MM.1S (cell line): ENCODE measurements around the gene ATP13A4.

Experiments
- DNase-seq: peaks from one replicate; pipeline ENCODE4 v3.0.0-alpha.2; 2015
- H2AFZ ChIP-seq: fragments of 300-600 bp; sonication (generic); 2 replicates; pipeline ENCODE4 v1.6.0; 2016; ENCODE audit warnings: antibody characterized with exemption, low read length
- H3F3A ChIP-seq: fragments of 300-600 bp; sonication (generic); 2 replicates; pipeline ENCODE4 v1.6.1; 2016; ENCODE audit warnings: mild to moderate bottlenecking, antibody characterized with exemption, low read length, moderate library complexity, mixed read lengths; ENCODE audit not compliant: insufficient read depth
- H3K27ac ChIP-seq: fragments of 300-600 bp; sonication (generic); 2 replicates; pipeline ENCODE4 v1.5.1; 2016; ENCODE audit warnings: mild to moderate bottlenecking, low read length
- H3K27me3 ChIP-seq: fragments of 300-600 bp; sonication (generic); replicated peaks from 2 replicates; pipeline ENCODE4 v1.6.0; 2016; ENCODE audit warnings: low read length; ENCODE audit not compliant: insufficient read depth
- H3K36me3 ChIP-seq: fragments of 300-600 bp; sonication (generic); replicated peaks from 2 replicates; pipeline ENCODE4 v1.6.1; 2016; ENCODE audit warnings: mild to moderate bottlenecking, low read length, mixed read lengths; ENCODE audit not compliant: insufficient read depth
- H3K4me1 ChIP-seq: fragments of 300-600 bp; sonication (generic); 2 replicates; pipeline ENCODE4 v1.6.1; 2016; ENCODE audit warnings: low read length, mixed read lengths
- H3K4me2 ChIP-seq: fragments of 300-600 bp; sonication (generic); 2 replicates; pipeline ENCODE4 v1.6.0; 2016; ENCODE audit warnings: low read depth, low read length
- H3K4me3 ChIP-seq: fragments of 300-600 bp; sonication (generic); 2 replicates; pipeline ENCODE4 v1.5.1; 2016; ENCODE audit warnings: low read length, mixed read lengths
- H3K79me2 ChIP-seq: fragments of 300-600 bp; sonication (generic); 2 replicates; pipeline ENCODE4 v1.6.1; 2016; ENCODE audit warnings: mixed run types, low read length, mixed read lengths
- H3K9ac ChIP-seq: fragments of 300-600 bp; sonication (generic); 2 replicates; pipeline ENCODE4 v1.6.1; 2016; ENCODE audit warnings: low read length, mixed read lengths
- H3K9me2 ChIP-seq: fragments of 300-600 bp; sonication (generic); replicated peaks from 2 replicates; pipeline ENCODE4 v1.6.1; 2016; ENCODE audit warnings: mild to moderate bottlenecking, low read length, mixed read lengths; ENCODE audit not compliant: insufficient read depth
- H3K9me3 ChIP-seq: fragments of 300-600 bp; sonication (generic); replicated peaks from 2 replicates; pipeline ENCODE4 v1.6.1; 2016; ENCODE audit warnings: mild to moderate bottlenecking, low read length, mixed read lengths; ENCODE audit not compliant: insufficient read depth
- H4K20me1 ChIP-seq: fragments of 300-600 bp; sonication (generic); 2 replicates; pipeline ENCODE4 v1.6.1; 2016; ENCODE audit warnings: mild to moderate bottlenecking, low read length, moderate library complexity, mixed read lengths; ENCODE audit not compliant: insufficient read depth
- CTCF ChIP-seq: fragments of 300-600 bp; sonication (generic); IDR thresholded peaks from 2 replicates; pipeline ENCODE4 v1.5.1; 2016; ENCODE audit warnings: antibody characterized with exemption, low read length, mixed read lengths
- EZH2 ChIP-seq: fragments of 300-600 bp; sonication (generic); optimal IDR thresholded peaks from 2 replicates; pipeline ENCODE3; 2017; ENCODE audit warnings: low read depth, mild to moderate bottlenecking, antibody characterized with exemption, low read length, mixed read lengths
- EZH2phosphoT487 ChIP-seq: fragments of 300-600 bp; sonication (generic); IDR thresholded peaks from 2 replicates; pipeline ENCODE4 v1.6.1; 2018; ENCODE audit warnings: antibody characterized with exemption, low read length

The ATP13A4 gene

GRCh38 chr3:193387596-193387995, 167.1 kb downstream of the ATP13A4 start:
- DNase-seq, result no peak
- Histone ChIP-seq H4K20me1 (no peaks in the 10 kb centered on the region), H3K4me3 (no peak overlapping the region), H3K79me2 (no peaks in the 10 kb centered on the region), H3K27me3 (no peaks in the 10 kb centered on the region), H3K4me2 (no peak overlapping the region), H3K9me2 (no peaks in the 10 kb centered on the region), H3K9ac (no peak overlapping the region), H3K9me3 (no peaks in the 10 kb centered on the region), H3K27ac (no peak overlapping the region), H3K4me1 (no peaks in the 10 kb centered on the region), H3K36me3 (no peaks in the 10 kb centered on the region), H3F3A (no peaks in the 10 kb centered on the region), H2AFZ (no peak overlapping the region)
- TF ChIP-seq EZH2, result no peak
- no peak for TF ChIP-seq EZH2phosphoT487

DNA sequence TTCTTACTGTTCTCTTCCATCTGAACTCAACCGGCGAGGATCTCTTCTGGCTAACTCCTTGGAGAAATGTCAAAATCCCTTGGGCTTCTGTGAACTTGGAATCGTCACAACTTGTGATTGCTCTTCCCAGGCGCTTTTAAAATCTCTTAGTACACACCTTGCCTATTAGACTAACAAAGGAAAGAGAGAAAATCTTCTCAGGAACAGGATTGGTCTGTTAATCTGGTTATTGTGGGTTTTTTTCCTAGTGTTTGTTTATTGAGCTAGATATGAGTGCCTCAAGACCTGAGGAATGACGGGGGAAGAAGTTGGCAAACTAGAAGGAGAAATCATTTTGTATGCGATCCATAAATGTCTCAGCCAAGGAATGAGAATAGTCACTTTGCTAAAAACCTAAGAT, 176.0 kb downstream of the ATP13A4 start, which contains the start of gene ATP13A5:
TSS of gene ATP13A5 (minus strand) at position 48 of the 400 bp plus-strand sequence. CDS start at position 20, 28 bp downstream.
- TF ChIP-seq CTCF (no peak), EZH2 (no peak), EZH2phosphoT487 (no peak)
- H3K79me2 ChIP-seq, result no peaks in the 10 kb centered on the region
- no peak within 1 kb of the TSS for H2AFZ ChIP-seq
- no peaks in the 10 kb centered on the region for H3F3A ChIP-seq
- no peak within 1 kb of the TSS for H3K4me2 ChIP-seq
- H3K36me3 ChIP-seq, result no peaks in the 10 kb centered on the region
- no peaks in the 10 kb centered on the region for H4K20me1 ChIP-seq
- H3K4me1 ChIP-seq, result no peaks in the 10 kb centered on the region
- no peaks in the 10 kb centered on the region for H3K9me3 ChIP-seq
- no peak within 1 kb of the TSS for H3K4me3 ChIP-seq
- no peak within 1 kb of the TSS for H3K9ac ChIP-seq
- no peaks in the 10 kb centered on the region for H3K27me3 ChIP-seq
- no peaks in the 10 kb centered on the region for H3K9me2 ChIP-seq
- no peak within 1 kb of the TSS for H3K27ac ChIP-seq
- DNase-seq, result no peak

DNA sequence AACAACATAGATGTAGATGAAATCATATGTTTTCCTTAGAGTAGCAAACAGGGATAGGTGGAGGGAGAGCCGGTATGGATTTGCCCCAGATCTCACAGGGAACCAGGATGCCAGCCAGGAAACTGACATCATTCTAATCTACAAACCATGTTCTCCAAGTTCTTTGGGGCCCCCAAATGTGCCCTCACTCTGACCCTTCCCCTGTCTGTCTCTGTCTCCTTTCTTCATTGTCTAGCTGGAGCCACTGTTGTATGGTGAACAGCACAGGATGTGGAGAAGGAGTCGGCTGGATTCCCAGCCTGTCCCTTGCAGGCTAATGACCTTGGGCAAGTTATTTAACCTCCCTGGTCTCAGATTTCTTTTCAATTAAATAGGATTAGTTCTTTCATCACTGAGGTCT, 177.1 kb downstream of the ATP13A4 start:
- Histone ChIP-seq H3K27ac (no peak overlapping the region), H3K79me2 (no peaks in the 10 kb centered on the region), H3K4me2 (no peak overlapping the region), H4K20me1 (no peaks in the 10 kb centered on the region), H3K36me3 (no peaks in the 10 kb centered on the region), H3K9me3 (no peaks in the 10 kb centered on the region), H3K4me1 (0 out of 2 replicates have a peak, but pooled peaks cover 2% of the 10 kb centered on the region), H3K27me3 (no peaks in the 10 kb centered on the region), H3K9me2 (no peaks in the 10 kb centered on the region), H3K4me3 (no peak overlapping the region), H3F3A (no peaks in the 10 kb centered on the region), H3K9ac (no peak overlapping the region), H2AFZ (no peak overlapping the region)
- TF ChIP-seq CTCF (no peak), EZH2 (no peak), EZH2phosphoT487 (no peak)
- no peak for DNase-seq

- H2AFZ ChIP-seq, result no peak overlapping the region
- no peak for TF ChIP-seq EZH2phosphoT487
- no peak for TF ChIP-seq EZH2
- no peak for TF ChIP-seq CTCF
Measured at GRCh38 chr3:193375614-193376013, 179.1 kb downstream of the ATP13A4 start.

More at GRCh38 chr3:193375614-193376013, 179.1 kb downstream of the ATP13A4 start:
- Histone ChIP-seq H3K36me3 (no peaks in the 10 kb centered on the region), H3K9me3 (no peaks in the 10 kb centered on the region), H3K4me3 (no peak overlapping the region), H3K4me1 (0 out of 2 replicates have a peak, but pooled peaks cover 3% of the 10 kb centered on the region), H3K27ac (no peak overlapping the region), H3F3A (no peaks in the 10 kb centered on the region), H3K27me3 (no peaks in the 10 kb centered on the region), H3K4me2 (no peak overlapping the region), H3K79me2 (no peaks in the 10 kb centered on the region), H3K9me2 (no peaks in the 10 kb centered on the region), H3K9ac (no peak overlapping the region), H4K20me1 (no peaks in the 10 kb centered on the region)
- DNase-seq, result no peak
